Measurements from ENCODE around the gene DTX3L.

DNA sequence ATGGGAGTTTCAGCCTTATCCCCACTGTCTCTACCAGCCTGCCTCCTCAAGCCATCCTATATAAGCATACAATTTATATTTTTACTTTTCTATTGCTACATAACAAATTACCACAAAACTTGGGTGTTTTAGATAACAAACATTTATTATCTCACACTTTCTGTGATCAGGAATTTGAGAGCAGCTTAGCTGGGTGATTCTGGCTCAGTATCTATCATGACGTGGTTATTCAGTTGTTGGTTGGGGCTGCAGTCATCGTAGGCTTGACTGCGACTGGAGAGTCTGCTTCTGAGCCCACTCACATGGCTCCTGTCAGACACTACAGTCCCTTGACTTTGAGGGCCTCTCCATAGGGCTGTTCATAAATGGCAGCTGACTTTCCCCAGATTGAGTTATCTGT lies 34.0 kb downstream of the DTX3L start:
- no peak for TF ChIP-seq POLR2A (IDR thresholded peaks at IDR 0.05; ENCODE audit: low read depth)
- TF ChIP-seq, protein P1, sequence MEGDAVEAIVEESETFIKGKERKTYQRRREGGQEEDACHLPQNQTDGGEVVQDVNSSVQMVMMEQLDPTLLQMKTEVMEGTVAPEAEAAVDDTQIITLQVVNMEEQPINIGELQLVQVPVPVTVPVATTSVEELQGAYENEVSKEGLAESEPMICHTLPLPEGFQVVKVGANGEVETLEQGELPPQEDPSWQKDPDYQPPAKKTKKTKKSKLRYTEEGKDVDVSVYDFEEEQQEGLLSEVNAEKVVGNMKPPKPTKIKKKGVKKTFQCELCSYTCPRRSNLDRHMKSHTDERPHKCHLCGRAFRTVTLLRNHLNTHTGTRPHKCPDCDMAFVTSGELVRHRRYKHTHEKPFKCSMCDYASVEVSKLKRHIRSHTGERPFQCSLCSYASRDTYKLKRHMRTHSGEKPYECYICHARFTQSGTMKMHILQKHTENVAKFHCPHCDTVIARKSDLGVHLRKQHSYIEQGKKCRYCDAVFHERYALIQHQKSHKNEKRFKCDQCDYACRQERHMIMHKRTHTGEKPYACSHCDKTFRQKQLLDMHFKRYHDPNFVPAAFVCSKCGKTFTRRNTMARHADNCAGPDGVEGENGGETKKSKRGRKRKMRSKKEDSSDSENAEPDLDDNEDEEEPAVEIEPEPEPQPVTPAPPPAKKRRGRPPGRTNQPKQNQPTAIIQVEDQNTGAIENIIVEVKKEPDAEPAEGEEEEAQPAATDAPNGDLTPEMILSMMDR (IDR thresholded peaks at IDR 0.05): no peak
- no peak for TF ChIP-seq EP300 (IDR thresholded peaks at IDR 0.05)
- TF ChIP-seq POLR2AphosphoS5 (IDR thresholded peaks at IDR 0.05): no peak

All from esophagus muscularis mucosa (tissue), 4 donors.